GM21381 (cell line): ENCODE measurements around the gene PNPLA8.

Experiments
- ATAC-seq: cut with Tn5 transposase; IDR thresholded peaks from one replicate; pipeline ENCODE4 v1.9.1; 2021; ENCODE audit warnings: mild to moderate bottlenecking, moderate library complexity; ENCODE audit not compliant: unreplicated experiment

Gene PNPLA8

GRCh38 chr7:108450160-108450559, 75.8 kb downstream of the PNPLA8 start:
- ATAC-seq = no peak

GRCh38 chr7:108449521-108449920, 76.4 kb downstream of the PNPLA8 start:
- ATAC-seq = no peak

- ATAC-seq = no peak
Measured at GRCh38 chr7:108448584-108449505, 77.1 kb downstream of the PNPLA8 start.

- no peak for ATAC-seq
Measured at GRCh38 chr7:108442039-108442568, 83.8 kb downstream of the PNPLA8 start.

- no peak for ATAC-seq
Measured at GRCh38 chr7:108441392-108441955, 84.5 kb downstream of the PNPLA8 start.

GRCh38 chr7:108440613-108441012, 85.3 kb downstream of the PNPLA8 start:
- ATAC-seq = no peak

GRCh38 chr7:108436906-108437305, 89.0 kb downstream of the PNPLA8 start:
- ATAC-seq = no peak

GRCh38 chr7:108434010-108434409, 91.9 kb downstream of the PNPLA8 start:
- no peak for ATAC-seq

GRCh38 chr7:108431099-108431498, 94.8 kb downstream of the PNPLA8 start:
- ATAC-seq = no peak

- no peak for ATAC-seq
Measured at GRCh38 chr7:108430664-108431063, 95.3 kb downstream of the PNPLA8 start.

GRCh38 chr7:108427766-108428165, 98.2 kb downstream of the PNPLA8 start:
- no peak for ATAC-seq

- ATAC-seq = no peak
Measured at GRCh38 chr7:108425714-108426275, 100.1 kb downstream of the PNPLA8 start.

GRCh38 chr7:108424013-108424412, 101.9 kb downstream of the PNPLA8 start:
- no peak for ATAC-seq

- ATAC-seq = no peak
Measured at GRCh38 chr7:108423089-108423989, 102.6 kb downstream of the PNPLA8 start.

GRCh38 chr7:108421720-108422331, 104.1 kb downstream of the PNPLA8 start:
- no peak for ATAC-seq
